Left hindlimb (tissue), 1 donor: ENCODE measurements around the gene NLGN1.
A peak's percentile ranks its signal among the peaks of the same experiment; 100 is the strongest.
"Not testable (repeated sequence)": the region's sequence is repeated elsewhere in the genome, so short reads cannot be mapped to it uniquely, and the experiment has no call there.

Source experiments
- DNase-seq: peaks from one replicate; pipeline ENCODE4 v3.0.0-alpha.2; 2018

The NLGN1 gene

GRCh38 chr3:173568623-173569022, 171.1 kb downstream of the NLGN1 start:
- DNase-seq = no peak

- DNase-seq = no peak
Observed at GRCh38 chr3:173583496-173583895, 186.0 kb downstream of the NLGN1 start.

- DNase-seq = peak; percentile 66
Observed at GRCh38 chr3:173584093-173584837, 186.7 kb downstream of the NLGN1 start.

- DNase-seq = peak; percentile 80
Observed at GRCh38 chr3:173584838-173585831, 187.6 kb downstream of the NLGN1 start.

GRCh38 chr3:173586166-173586565, 188.6 kb downstream of the NLGN1 start:
- DNase-seq = no peak

GRCh38 chr3:173587055-173587454, 189.5 kb downstream of the NLGN1 start:
- DNase-seq = no peak

- DNase-seq = no peak
Observed at GRCh38 chr3:173588556-173588955, 191.0 kb downstream of the NLGN1 start.

- DNase-seq = no peak
Observed at GRCh38 chr3:173589116-173589515, 191.6 kb downstream of the NLGN1 start.

GRCh38 chr3:173591401-173591800, 193.9 kb downstream of the NLGN1 start:
- no peak for DNase-seq

- not testable (repeated sequence) for DNase-seq
Observed at GRCh38 chr3:173594881-173595280, 197.3 kb downstream of the NLGN1 start.

GRCh38 chr3:173599673-173600072, 202.1 kb downstream of the NLGN1 start:
- no peak for DNase-seq

- DNase-seq = no peak
Observed at GRCh38 chr3:173614522-173614921, 217.0 kb downstream of the NLGN1 start.

- no peak for DNase-seq
Observed at GRCh38 chr3:173615661-173616060, 218.1 kb downstream of the NLGN1 start.

- DNase-seq = peak; percentile 31
Observed at GRCh38 chr3:173617490-173617889, 219.9 kb downstream of the NLGN1 start.

GRCh38 chr3:173618148-173618547, 220.6 kb downstream of the NLGN1 start:
- no peak for DNase-seq

- no peak for DNase-seq
Observed at GRCh38 chr3:173618703-173619102, 221.2 kb downstream of the NLGN1 start.

- DNase-seq = no peak
Observed at GRCh38 chr3:173622166-173622565, 224.6 kb downstream of the NLGN1 start.

- DNase-seq = no peak
Observed at GRCh38 chr3:173624086-173624485, 226.5 kb downstream of the NLGN1 start.

GRCh38 chr3:173630849-173631248, 233.3 kb downstream of the NLGN1 start:
- no peak for DNase-seq

GRCh38 chr3:173632945-173633344, 235.4 kb downstream of the NLGN1 start:
- DNase-seq = no peak

- no peak for DNase-seq
Observed at GRCh38 chr3:173635826-173636225, 238.3 kb downstream of the NLGN1 start.

- no peak for DNase-seq
Observed at GRCh38 chr3:173639098-173639497, 241.6 kb downstream of the NLGN1 start.

GRCh38 chr3:173641696-173642095, 244.2 kb downstream of the NLGN1 start:
- DNase-seq = no peak
